GM23338 (cell line): ENCODE measurements around the gene ARPC5. TPM values are rescaled to one million over a fixed set of nuclear protein-coding genes. Genes with fewer than 3 reads are reported as not detected.

Experiments used
- ATAC-seq: fragments of 200-7000 bp; cut with Tn5 transposase; 3 replicates; pipeline ENCODE4 v1.9.1; 2020
- DNase-seq: peaks from one replicate; pipeline ENCODE4 v3.0.0-alpha.2; 2015; ENCODE audit warnings: low spot score
- H2AFZ ChIP-seq: fragments of 200-600 bp; sonication (generic); 2 replicates; pipeline ENCODE4 v1.8.0; 2016; ENCODE audit warnings: antibody characterized with exemption, mild to moderate bottlenecking, moderate library complexity
- H3F3A ChIP-seq: fragments of 200-600 bp; sonication (generic); replicated peaks from 2 replicates; pipeline ENCODE4 v1.8.0; 2017; ENCODE audit warnings: antibody characterized with exemption, mixed run types, low read depth
- H3K27ac ChIP-seq: fragments of 200-600 bp; sonication (generic); 2 replicates; pipeline ENCODE4 v1.6.1; 2016; ENCODE audit warnings: low read depth
- H3K27me3 ChIP-seq: fragments of 200-600 bp; sonication (generic); 2 replicates; pipeline ENCODE4 v1.8.0; 2016; ENCODE audit warnings: mild to moderate bottlenecking, mixed run types, moderate library complexity; ENCODE audit not compliant: insufficient read depth
- H3K36me3 ChIP-seq: fragments of 200-600 bp; sonication (generic); 2 replicates; pipeline ENCODE4 v1.8.0; 2016; ENCODE audit warnings: mild to moderate bottlenecking; ENCODE audit not compliant: insufficient read depth
- H3K4me1 ChIP-seq: fragments of 200-600 bp; sonication (generic); 2 replicates; pipeline ENCODE4 v1.8.0; 2016; ENCODE audit warnings: mild to moderate bottlenecking, moderate library complexity; ENCODE audit not compliant: insufficient read depth
- H3K4me2 ChIP-seq: fragments of 200-600 bp; sonication (generic); 2 replicates; pipeline ENCODE4 v1.7.1; 2017; ENCODE audit warnings: mixed run types
- H3K4me3 ChIP-seq: fragments of 200-600 bp; sonication (generic); 2 replicates; pipeline ENCODE4 v1.6.1; 2016; ENCODE audit warnings: mixed run types
- H3K79me2 ChIP-seq: fragments of 200-600 bp; sonication (generic); replicated peaks from 2 replicates; pipeline ENCODE4 v1.8.0; 2017; ENCODE audit warnings: mild to moderate bottlenecking; ENCODE audit not compliant: insufficient read depth
- H3K9me2 ChIP-seq: fragments of 200-600 bp; sonication (generic); 2 replicates; pipeline ENCODE4 v1.8.0; 2017; ENCODE audit not compliant: insufficient read depth
- H4K20me1 ChIP-seq: fragments of 200-600 bp; sonication (generic); replicated peaks from 2 replicates; pipeline ENCODE4 v1.8.0; 2017; ENCODE audit warnings: mild to moderate bottlenecking; ENCODE audit not compliant: insufficient read depth
- H3K27ac Mint-ChIP-seq: 2 replicates; pipeline ENCODE4 v1.8.0; 2020; ENCODE audit warnings: inconsistent platforms, mild to moderate bottlenecking, moderate library complexity, mixed read lengths
- H3K27me3 Mint-ChIP-seq: 3 replicates; pipeline ENCODE4 v1.8.0; 2022; ENCODE audit warnings: low read depth, mild to moderate bottlenecking, moderate library complexity, mixed read lengths, inconsistent platforms; ENCODE audit not compliant: insufficient read depth, poor library complexity
- H3K36me3 Mint-ChIP-seq: 3 replicates; pipeline ENCODE4 v1.8.0; 2021; ENCODE audit warnings: low read depth, mild to moderate bottlenecking, inconsistent platforms, moderate library complexity, mixed read lengths
- H3K4me1 Mint-ChIP-seq: 3 replicates; pipeline ENCODE4 v1.8.0; 2020; ENCODE audit warnings: mild to moderate bottlenecking, inconsistent platforms, mixed read lengths
- H3K4me3 Mint-ChIP-seq: 3 replicates; pipeline ENCODE4 v1.8.0; 2021; ENCODE audit warnings: moderate library complexity, mild to moderate bottlenecking, inconsistent platforms, mixed read lengths
- H3K9me3 Mint-ChIP-seq: 3 replicates; pipeline ENCODE4 v1.8.0; 2020; ENCODE audit warnings: moderate library complexity, mild to moderate bottlenecking, inconsistent platforms, mixed read lengths
- CTCF ChIP-seq, 2 experiments: fragments of 200-600 bp in 1 of 2; sonication (generic) in 1 of 2; conservative IDR thresholded peaks; 2 replicates each; pipeline versions ENCODE4 v1.5.1 to v1.6.1; 2016 to 2017; ENCODE audit warnings: antibody characterized with exemption in 2 of 2, low read depth in 2 of 2, mild to moderate bottlenecking in 2 of 2, moderate library complexity in 1 of 2
- EZH2 ChIP-seq: fragments of 200-600 bp; sonication (generic); IDR thresholded peaks from one replicate; pipeline ENCODE4 v1.8.0; 2017; ENCODE audit warnings: antibody characterized with exemption, mild to moderate bottlenecking, low read depth; ENCODE audit not compliant: unreplicated experiment
- NANOG ChIP-seq: IDR thresholded peaks from 2 replicates; pipeline ENCODE4 v1.6.1; 2016; ENCODE audit warnings: antibody characterized with exemption, borderline replicate concordance
- POLR2AphosphoS5 ChIP-seq: IDR thresholded peaks from 2 replicates; pipeline ENCODE4 v1.6.1; 2016; ENCODE audit warnings: antibody characterized with exemption, low read depth
- ZNF331 ChIP-seq: fragments of 250-450 bp; sonication (Bioruptor Pico); IDR thresholded peaks from 2 replicates; pipeline ENCODE4 v1.5.0; 2020; ENCODE audit warnings: low read depth, mild to moderate bottlenecking, moderate library complexity
- ZNF462 ChIP-seq: fragments of 250-450 bp; sonication (Bioruptor Pico); IDR thresholded peaks from 2 replicates; pipeline ENCODE4 v1.5.0; 2020; ENCODE audit warnings: mild to moderate bottlenecking, moderate library complexity
- polyA plus RNA-seq: library from polyadenylated mRNA; unstranded; fragments of >200 nt; fragmentation: Nextera tagmentation; extraction: Ambion mirVana; gene quantifications from 2 replicates; pipeline ENCODE4 v1.2.1, GENCODE V29; 2016
- total RNA-seq: library from RNA; depleted of rRNA; stranded (reverse); fragments of >200 nt; shearing (Covaris generic); gene quantifications from 2 replicates; pipeline ENCODE4 v1.2.3, GENCODE V29; 2014

Gene ARPC5
- total and polyA plus RNA-seq, 2 experiments from 2014 or later: 75.4 to 98.9 TPM

GRCh38 chr1:183582021-183582713, 53.4 kb downstream of the ARPC5 start (continued):
- TF ChIP-seq ZNF462 (no peak), POLR2AphosphoS5 (no peak), ZNF331 (CRISPR knock-in tag) (no peak), EZH2 (no peak), NANOG (no peak)

- Mint-ChIP-seq H3K27ac (no peak overlapping the region; the same call in 1 of the 2 replicates), H3K4me3 (no peak overlapping the region), H3K4me1 (no peaks in the 10 kb centered on the region), H3K27me3 (peaks cover 15% of the 10 kb centered on the region), H3K9me3 (no peaks in the 10 kb centered on the region), H3K36me3 (no peaks in the 10 kb centered on the region)
- DNase-seq (peak; percentile 76), ATAC-seq (peak; percentile 83)
- Histone ChIP-seq H3K4me1 (peaks cover 5% of the 10 kb centered on the region), H3K36me3 (no peaks in the 10 kb centered on the region), H4K20me1 (no peaks in the 10 kb centered on the region), H3K27me3 (no peaks in the 10 kb centered on the region), H3K79me2 (no peaks in the 10 kb centered on the region), H3K9me2 (no peaks in the 10 kb centered on the region), H3K4me2 (no peak overlapping the region), H3F3A (no peaks in the 10 kb centered on the region), H2AFZ (peak overlapping the region; percentile 93), H3K4me3 (no peak overlapping the region), H3K27ac (0 out of 2 replicates have a peak overlapping the region, but pooled peaks have one; percentile 7)
- TF ChIP-seq CTCF (conservative IDR thresholded peaks at IDR 0.05; ENCODE audit: low read depth in 2 of 2): peak; percentile 26 to 49
- no peak for TF ChIP-seq NANOG
Measured at GRCh38 chr1:183580281-183580682, 55.3 kb downstream of the ARPC5 start.
